ENCODE results near the gene VTI1A.
A peak's percentile ranks its signal among the peaks of the same experiment; 100 is the strongest.
"Not testable (repeated sequence)": the region's sequence is repeated elsewhere in the genome, so short reads cannot be mapped to it uniquely, and the experiment has no call there.

VTI1A gene

DNA sequence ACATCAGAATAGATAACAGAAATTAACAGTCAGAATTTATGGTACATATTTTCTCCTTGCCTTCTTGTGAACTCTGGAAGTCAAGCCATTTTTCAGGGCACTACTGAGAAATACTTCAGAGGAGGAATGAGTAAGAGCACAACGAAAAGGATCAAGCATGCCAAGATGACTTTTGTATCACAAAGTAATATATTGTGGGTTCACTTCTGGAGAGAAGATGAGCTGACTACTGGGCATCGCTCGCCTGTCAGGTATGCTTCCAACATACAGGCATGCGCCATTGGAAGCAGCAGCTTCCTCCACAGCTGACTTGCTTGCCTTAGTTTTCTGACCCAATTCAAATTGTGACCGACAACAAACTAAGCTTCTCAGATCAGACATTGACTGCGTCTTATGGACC, 137.3 kb downstream of the VTI1A start:
- DNase-seq (ENCODE audit: insufficient read length, low spot score): no peak
- no peak for FAIRE-seq

DNA sequence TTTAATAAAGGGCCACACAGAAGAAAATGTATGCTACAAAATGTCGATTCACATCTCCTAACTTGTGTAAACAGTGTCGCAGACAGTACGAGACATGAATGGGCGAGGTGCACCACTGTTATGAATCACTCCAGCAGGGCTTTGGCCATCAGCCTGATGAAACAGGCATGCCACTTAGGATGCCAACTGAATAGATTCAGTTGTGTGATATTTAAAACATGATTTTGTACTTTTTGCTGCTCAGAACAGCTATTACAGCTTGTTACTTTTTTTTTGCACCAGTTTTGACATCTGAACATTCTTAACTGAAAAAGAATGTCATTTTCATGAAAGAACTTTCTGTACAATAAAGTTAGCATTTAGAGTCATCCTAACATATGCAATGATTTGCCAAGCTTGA, 138.1 kb downstream of the VTI1A start:
- DNase-seq (ENCODE audit: insufficient read length, low spot score) (no peak), FAIRE-seq (no peak)

DNA sequence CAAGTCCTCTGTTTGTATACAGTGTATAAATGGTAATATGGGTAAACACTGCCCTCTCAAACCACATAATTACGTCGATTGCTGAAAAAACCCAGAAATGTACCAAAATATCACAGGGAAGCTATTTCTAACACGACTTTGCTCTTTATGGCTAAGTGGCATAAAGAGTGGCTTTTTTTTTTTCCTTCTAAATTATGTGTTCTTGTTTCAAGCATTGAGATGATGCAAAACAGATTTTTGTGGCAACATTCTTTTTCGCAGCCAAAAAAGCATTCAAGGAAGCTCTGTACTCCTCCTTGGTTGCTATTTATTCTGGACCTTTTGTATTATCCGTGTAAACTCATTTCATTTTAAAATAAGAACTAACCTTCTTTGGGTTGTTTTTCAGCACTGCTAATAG, 138.9 kb downstream of the VTI1A start:
- DNase-seq (ENCODE audit: insufficient read length, low spot score) (no peak), FAIRE-seq (no peak)

DNA sequence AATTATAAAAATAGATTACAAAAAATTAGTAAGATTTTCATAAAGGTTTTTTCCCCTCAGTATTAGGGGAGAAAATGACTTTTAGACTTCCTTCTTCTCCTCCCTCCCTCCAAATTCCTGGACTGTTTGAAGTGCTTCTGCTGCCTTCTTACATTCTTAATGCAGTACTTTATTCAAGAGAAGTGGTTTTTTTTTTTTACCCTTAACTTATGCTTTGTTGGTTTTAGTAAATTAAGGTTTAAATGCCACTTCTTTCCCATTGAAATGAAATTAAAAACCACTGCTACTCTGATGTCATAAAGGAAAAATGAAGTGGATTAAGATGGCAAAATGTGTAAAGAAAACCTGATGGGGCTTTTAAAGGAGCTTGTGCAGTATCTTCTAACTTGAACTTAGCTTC, 140.7 kb downstream of the VTI1A start:
- FAIRE-seq (no peak), DNase-seq (ENCODE audit: insufficient read length, low spot score) (no peak)

DNA sequence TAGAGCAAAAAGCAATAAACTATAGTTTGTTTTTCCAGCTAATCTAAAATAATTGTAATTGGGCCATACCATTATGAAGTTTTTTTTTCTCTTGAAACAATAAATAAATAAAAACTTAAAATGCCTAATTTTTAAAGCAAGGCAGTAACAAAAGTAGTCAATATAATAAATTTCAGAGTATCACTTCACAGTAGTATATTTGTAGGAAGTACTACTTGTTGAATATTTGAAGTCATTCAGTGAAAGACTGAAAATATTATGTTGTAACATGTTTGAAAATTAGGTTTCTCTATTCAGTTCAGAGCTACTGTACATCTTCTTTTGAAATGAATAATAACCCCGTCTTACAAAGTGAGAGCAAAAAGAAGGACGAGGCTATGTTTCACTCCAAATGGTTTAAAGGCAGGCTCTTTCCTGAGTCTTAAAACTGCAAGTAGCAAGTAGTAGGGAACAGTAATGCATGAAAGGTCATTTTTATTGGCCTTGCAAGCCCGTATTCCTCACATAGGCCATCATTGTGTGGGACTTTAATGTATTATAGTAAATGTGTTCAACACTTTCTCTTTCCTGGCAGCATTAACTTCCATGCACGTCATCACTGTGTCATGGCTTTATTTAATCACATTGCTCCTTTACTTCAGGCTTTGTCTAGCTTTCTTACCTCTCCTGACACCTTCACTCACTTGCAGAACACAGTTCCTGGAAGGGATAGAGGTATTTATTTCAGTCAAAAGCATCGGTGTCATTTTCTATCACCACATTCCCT, 141.4 kb downstream of the VTI1A start:
- no peak for DNase-seq (ENCODE audit: insufficient read length, low spot score)
- FAIRE-seq: no peak

DNA sequence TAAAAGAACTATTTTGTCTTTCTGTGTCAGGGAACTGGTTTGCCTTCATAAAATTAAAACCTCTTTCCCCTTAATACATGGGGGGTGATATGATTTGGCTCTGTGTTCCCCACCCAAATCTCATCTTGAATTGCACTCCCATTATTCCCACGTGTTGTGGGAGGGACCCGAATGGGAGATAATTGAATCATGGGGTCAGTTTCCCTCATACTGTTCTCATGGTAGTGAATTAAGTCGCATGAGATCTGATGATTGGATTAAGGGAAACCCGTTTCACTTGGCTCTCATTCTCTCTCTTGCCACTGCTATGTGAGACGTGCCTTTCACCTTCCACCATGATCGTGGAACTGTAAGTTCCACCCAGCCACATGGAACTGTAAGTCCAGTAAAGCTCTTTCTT, 142.1 kb downstream of the VTI1A start:
- DNase-seq (ENCODE audit: insufficient read length, low spot score) (no peak), FAIRE-seq (no peak)

DNA sequence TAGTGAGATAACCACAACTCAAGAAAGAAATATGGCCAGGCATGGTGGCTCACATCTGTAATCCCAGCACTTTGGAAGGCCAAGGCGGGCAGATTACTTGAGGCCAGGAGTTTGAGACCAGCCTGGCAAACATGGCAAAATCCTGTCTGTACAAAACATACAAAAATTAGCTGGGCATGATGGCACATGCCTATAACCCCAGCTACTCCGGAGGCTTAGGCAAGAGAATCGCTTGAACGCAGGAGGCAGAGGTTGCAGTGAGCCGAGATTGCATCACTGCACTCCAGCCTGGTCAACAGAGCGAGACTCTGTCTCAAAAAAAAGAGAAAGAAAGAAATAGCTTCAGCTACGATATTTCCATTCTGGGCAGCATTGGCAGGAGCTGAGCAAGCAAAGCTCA, 143.8 kb downstream of the VTI1A start:
- not testable (repeated sequence) for DNase-seq (ENCODE audit: insufficient read length, low spot score); FAIRE-seq

DNA sequence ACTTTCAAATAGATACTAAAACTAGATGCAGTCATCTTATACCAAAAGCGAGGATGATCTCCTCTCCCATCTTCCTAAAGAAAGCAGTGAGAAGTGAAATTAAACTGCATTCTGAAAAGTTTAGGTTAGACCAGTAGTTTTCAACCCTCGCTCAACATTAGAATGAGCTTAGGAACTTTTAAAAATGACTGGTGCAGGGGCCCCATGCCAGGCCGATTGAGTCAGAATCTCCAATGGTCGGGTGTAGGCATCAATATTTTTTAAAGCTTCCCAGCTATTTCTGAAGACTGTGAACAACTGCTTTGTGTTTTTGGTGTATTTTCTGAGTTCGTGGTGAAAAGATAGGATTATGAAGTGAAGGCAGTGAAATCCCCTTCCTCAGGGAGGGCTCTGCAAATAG, 146.0 kb downstream of the VTI1A start:
- DNase-seq (ENCODE audit: insufficient read length, low spot score) (no peak), FAIRE-seq (no peak)

DNA sequence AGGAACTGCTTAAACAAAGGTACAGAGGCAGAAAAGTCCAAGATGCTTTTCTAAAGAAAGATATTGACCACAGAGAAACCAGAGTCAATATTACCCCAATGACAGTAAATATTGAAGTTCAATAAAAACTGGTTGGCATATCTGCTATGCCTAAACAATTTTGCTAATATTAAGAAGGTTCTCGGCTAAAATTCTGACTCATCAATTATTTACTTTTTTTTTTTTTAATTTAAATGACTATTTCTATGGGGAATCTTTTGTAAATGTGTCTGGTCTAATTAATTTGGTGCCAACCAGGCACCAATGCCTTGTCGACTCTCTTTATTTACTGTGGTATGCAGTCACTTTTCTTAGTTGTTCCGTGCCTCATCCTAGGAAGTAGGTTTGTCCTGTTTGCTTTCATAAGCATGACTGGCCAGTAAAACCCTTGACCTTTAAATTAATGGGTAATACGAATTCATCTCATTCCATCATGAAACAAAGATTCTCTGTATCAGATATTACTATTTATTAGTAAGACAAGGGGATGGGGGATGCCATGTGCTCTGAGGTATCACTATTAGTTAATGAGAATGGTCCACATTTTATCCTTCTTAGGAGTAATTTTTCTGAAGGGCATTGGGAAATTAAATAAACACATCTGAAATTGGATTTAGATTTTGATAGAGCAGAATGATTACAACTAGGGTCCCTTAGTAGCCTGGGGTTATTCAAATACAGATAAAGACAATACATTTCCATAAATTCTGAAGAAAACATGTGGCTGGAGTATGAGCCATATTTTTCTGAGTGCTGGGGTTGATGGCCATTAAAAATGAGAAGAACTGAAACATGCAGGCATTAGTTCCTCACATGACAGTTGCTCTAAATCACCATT, 154.4 kb downstream of the VTI1A start:
- DNase-seq (ENCODE audit: insufficient read length, low spot score) (no peak), FAIRE-seq (peak; percentile 49)

DNA sequence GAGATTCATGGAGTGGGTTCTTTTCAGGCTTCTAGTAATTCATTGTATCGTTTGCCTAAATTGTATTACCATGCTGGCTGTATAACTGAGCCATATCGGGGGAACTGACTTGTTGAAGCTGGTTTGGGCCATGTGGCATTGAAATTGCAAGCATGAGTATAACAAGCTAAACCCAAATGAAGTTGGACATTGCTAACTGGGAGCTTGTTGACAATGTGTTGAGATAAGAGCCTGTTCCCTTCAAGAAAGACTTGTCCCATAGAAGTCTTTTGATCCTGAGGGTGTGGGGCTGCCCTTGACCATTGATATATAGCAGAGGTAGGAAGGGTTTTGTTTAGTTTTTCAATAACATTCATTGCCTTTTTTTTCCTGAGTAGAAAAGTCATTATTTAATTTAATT, 156.0 kb downstream of the VTI1A start:
- DNase-seq (ENCODE audit: insufficient read length, low spot score): no peak
- FAIRE-seq: no peak

DNA sequence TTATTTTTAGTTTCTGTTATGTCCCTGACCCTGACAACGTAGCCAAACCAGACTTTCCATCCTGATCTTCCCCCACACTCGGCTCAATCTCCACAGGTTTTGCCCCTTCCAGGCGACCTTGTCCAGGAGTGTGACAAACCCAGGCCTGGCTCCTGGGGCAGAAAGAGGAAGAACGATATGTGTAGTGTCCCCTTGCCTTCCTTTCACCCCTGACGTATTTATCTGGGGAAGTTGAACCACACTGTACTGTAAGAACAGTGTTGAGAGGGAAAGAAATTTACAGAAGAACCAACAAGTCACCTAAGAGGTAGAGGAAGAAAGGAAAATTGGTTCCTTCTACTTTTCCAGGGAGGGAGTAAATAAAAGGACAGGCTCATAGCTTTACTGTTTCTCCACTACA, 158.0 kb downstream of the VTI1A start:
- DNase-seq (ENCODE audit: insufficient read length, low spot score) (no peak), FAIRE-seq (no peak)

DNA sequence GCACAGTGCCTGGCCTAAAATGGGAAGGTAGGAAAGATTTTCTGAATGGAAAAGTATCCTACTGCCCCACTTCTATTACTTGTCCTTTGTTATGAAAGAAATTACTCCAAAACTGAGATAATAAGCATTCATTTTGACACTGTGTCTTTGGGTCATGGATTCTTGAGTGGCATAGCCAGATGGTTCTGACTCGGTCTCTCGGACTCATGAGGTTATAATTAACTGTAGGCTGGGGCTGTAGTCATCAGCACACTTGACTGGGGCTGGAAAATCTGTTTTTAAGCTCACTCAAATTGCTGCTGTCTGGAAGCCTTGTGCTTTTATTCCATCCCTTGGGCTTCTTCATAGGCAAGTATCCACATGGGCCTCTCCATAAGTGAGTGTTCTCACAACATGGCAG, 160.5 kb downstream of the VTI1A start:
- FAIRE-seq (no peak), DNase-seq (ENCODE audit: insufficient read length, low spot score) (no peak)

DNA sequence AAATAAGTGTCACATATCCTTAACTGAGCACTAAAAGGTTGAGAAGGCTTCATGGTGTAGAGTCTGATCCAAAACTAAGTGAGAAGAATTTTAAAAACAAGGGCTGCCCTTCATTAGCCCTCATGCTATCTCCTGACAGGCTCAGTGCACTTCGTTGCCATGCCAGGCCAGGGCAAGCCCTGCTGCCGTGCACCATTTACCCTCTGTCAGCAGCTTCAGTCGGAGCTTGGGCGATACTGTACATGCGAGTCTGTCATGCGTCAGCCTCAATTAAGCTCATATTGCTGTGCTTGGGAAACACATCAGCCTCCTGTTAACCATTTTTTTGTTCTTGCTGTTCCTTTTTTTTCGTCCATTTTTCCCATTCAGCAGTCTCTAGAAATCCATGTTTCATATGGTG, 166.6 kb downstream of the VTI1A start:
- no peak for DNase-seq (ENCODE audit: insufficient read length, low spot score)

DNA sequence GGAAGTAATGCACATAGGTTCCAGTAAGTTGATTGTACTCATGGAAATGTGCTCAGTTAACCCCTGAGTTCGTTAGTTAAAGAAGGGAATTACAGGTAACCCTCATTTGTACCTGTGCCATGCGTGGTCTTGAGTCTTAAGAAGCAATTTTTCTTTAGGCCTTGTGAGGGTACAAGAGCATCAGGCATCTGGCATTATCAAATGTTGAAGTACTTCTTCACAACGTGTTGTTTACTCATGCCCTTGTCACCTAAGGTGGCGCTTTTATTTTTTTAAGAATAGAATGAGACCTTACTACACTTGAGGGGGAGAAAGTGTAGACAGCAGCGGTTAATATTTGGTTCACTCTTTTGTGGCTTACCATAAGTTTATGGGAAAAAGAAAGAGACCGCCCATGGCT, 167.1 kb downstream of the VTI1A start:
- DNase-seq (ENCODE audit: insufficient read length, low spot score): no peak
- no peak for FAIRE-seq

More for the DNA sequence above, 166.6 kb downstream of the VTI1A start:
- FAIRE-seq: no peak

DNA sequence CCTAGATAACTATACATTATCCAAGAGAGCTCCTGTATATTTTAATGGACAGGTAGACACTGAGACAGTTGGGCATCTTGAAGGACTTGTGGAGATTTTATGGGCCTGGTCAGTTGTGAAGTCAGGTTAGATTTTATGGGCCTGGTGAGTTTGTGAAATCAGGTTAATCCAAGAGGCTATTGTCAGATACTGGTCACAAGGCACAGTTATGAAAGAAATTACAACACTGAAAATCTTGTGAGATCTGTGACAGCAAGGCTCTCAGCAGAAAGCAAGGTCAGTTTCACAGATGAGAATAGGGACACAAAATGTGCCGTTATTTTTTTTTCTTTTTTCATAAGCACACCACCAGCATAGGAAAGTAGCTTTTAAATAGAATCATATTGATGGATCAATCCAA, 167.6 kb downstream of the VTI1A start:
- DNase-seq (ENCODE audit: insufficient read length, low spot score) (no peak), FAIRE-seq (no peak)

DNA sequence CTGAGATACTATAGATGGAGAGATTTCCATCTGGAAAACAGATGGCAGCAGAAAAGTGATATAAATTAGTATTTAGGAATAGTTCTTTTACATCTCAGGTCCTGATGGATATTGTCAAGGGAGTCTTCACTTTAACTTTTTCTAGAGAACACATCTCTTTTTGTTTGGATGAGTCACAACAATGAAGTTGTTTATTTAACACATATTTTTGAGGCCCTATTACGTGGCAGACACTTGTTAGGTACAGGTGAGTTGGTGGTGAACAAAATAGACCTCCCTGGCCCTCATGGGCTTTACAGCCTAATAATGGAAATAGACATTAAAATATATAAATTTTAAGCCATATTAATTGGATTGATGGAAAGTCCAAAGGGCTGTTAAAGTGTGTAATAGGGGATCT, 168.3 kb downstream of the VTI1A start:
- no peak for FAIRE-seq
- DNase-seq (ENCODE audit: insufficient read length, low spot score): no peak

DNA sequence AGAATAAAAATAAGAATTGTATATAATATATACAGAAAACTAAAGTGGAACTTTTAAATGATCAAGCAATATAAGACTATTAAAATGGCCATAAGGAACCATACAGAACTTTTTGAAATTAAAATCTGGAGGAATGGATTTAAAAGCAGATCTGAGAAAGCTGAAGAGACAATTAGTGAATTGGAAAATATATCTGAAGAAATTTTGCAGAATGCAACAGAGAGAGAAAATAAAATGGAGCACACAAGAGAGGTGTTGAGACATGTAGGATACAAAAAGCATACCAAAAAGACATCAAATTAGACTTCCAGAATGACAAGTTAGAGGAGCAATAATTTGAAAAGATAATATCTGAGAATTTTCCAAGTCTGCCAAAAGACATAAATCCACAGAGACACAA, 169.6 kb downstream of the VTI1A start:
- DNase-seq (ENCODE audit: insufficient read length, low spot score): no peak
- no peak for FAIRE-seq

DNA sequence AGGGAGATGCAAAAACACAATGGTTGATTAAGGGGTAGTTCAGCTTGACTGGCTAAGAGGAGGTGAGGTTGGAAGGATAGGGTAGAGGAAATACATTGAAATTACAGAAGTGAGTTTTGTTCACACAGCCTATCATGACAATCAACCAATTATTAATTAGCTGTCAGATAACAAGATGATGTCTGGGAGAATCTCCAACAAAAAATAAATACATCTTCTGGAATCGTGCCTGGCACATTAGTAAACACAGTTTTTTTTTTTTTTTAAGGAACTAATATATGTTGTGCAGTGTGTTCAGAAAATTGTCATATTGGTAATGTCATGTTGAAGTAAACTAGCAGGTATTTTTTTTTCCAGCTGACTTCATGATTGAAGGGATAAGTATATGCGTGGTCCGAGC, 171.8 kb downstream of the VTI1A start:
- DNase-seq (ENCODE audit: insufficient read length, low spot score) (no peak), FAIRE-seq (no peak)

DNA sequence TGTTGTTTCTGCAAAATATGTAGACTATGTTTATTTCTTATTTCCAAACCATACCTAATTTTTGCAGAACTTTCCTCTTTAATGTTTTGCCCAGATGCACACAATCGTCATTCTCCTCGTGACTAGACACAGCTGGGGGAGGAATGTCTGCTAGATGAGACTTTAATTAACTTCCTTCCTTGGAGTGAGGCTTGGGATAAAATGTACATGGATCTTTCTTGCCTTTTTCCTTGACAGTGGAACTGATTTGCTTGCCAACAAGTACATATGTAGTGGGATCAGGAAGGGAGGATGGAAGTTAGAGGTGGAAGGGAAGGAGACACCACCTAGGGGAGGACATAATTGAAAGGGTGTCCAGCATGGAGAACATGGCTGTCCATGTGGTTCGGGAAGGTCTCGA, 172.5 kb downstream of the VTI1A start:
- no peak for FAIRE-seq
- no peak for DNase-seq (ENCODE audit: insufficient read length, low spot score)

DNA sequence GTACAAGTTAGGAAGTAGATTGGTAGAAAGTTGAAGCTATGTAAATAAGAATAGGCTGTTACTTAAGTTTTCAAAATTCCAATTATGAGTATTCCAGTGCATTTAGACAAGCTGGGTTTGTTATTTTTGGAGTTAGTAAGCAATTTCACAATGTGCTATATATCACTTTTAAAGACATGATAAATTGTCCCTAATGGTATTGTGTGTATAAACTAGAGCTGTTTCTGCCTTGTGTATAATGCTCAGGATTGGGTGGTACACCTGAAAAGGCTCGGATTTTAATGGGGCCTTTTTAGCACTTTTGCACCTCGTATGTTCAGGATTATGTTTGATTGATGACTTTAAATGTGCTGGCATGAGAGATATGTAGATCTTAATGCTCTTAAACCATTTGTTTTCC, 175.8 kb downstream of the VTI1A start:
- no peak for FAIRE-seq
- no peak for DNase-seq (ENCODE audit: insufficient read length, low spot score)

DNA sequence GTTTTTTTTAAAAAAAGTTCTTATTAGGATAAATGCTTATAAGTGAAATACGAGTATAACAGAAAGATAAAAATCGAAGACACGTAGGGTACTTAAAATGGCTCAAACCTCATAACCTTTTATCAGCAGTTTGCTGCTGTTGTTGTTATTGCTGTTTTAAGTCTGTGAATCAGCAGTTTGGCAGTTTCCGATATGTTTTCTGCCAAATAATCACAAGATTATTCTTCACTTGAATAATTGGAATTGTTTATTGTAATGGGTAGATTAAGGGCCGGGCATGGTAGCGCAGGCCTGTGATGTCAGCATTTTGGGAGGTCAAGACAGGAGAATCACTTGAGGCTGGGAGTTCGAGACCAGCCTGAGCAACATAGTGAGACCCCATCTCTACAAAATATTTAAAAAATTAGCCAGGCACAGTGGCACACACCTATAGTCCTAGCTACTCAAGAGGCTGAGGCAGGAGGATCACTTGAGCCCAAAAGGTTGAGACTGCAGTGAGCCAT, 177.6 kb downstream of the VTI1A start:
- DNase-seq (ENCODE audit: insufficient read length, low spot score) (no peak), FAIRE-seq (no peak)

Measured in GM19239 (cell line).